ENCODE measurements around the gene SLFN5.
"Not testable (repeated sequence)": the region's sequence is repeated elsewhere in the genome, so short reads cannot be mapped to it uniquely, and the experiment has no call there.

The SLFN5 gene

GRCh38 chr17:35243561-35244340, 879 bp downstream of the SLFN5 start:
- peak; percentile 71 for DNase-seq

DNA sequence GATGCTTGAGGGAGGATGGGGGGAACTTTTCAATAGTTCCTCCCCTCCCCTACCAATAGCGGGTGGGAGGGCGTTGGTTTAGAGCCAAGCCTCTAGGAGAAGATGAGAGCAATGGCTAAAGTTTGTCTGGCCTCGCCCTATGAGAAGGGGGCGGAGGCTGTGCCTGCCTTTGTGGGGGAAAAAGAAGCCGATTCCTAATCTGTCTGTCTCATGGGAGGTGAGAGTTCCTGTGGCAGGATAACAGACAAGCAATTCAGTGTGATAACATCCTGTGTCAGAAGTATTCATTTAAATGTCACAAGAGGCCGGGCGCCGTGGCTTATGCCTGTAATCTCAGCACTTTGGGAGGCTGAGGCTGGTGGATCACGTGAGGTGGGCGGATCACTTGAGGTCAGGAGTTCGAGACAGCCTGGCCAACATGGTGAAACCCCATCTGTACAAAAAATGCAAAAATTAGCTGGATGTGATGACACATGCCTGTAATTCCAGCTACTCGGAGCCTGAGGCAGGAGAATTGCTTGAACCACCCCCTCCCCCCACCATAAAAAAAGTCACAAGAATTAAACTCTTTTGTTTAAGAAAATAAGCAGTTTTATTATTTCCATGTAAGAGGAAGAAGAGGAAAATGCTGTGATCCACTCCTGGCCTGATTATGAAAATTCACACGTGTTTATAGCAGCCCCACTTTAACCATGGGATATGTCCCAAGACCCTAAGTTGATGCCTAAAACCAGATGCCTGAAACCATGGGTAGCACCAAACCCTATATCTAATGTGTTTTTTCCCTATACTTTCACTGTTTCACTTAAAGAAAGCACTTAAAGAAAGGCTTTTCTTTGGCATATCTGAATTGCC, 1.7 kb downstream of the SLFN5 start:
- DNase-seq: peak; percentile 83

DNA sequence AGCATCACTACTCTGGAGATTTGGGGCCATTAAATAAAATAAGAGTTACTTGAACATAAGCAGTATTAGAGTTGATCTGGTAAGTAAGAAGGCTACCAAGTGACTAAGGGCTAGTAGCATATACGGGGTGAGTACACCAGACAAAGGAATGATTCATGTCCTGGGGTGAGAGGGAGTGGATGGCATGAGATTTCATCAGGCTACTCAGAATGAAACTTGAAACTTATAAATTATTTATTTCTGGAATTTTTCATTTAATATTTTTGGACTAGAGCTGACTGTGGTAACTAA, 2.3 kb downstream of the SLFN5 start:
- peak; percentile 92 for DNase-seq

DNA sequence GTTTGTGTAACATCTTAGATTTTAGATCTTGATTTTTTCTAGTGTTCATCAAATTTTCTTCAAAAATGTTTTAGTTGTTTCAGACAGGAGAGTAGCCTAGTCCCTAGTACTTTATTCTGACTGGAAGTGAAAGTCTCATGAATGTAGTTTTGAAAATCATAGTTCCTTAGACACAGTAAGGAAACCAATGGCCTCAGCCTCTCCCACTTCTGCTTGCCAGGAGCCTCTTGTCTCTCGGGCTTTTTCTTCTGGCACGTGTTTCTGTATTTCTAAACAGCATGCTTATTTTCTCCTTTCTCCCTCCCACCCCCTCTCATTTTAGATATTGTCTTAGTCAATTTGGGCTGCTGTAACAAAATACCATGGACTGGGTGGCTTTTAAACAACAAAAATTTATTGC, 9.8 kb downstream of the SLFN5 start:
- DNase-seq: no peak

GRCh38 chr17:35254107-35254773, 11.4 kb downstream of the SLFN5 start:
- DNase-seq: peak; percentile 95

GRCh38 chr17:35255316-35255715, 12.4 kb downstream of the SLFN5 start:
- DNase-seq: no peak

DNA sequence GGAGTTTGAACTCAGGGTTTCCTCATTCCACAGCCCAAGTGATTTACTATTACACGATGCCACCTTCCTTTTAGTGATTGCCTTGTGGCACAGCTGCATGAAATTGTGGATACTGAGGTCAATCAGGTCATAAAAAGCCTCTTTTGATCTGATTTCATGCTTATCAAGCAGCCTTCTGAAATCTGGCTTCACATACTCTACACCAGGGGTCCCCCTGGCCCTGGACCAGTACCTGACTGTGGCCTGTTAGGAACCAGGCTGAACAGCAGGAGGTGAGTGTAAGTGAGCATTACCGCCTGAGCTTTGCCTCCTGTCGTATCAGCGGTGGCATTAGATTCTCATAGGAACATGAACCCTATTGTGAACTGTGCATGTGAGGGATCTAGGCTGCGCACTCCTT, 13.8 kb downstream of the SLFN5 start:
- DNase-seq: no peak

DNA sequence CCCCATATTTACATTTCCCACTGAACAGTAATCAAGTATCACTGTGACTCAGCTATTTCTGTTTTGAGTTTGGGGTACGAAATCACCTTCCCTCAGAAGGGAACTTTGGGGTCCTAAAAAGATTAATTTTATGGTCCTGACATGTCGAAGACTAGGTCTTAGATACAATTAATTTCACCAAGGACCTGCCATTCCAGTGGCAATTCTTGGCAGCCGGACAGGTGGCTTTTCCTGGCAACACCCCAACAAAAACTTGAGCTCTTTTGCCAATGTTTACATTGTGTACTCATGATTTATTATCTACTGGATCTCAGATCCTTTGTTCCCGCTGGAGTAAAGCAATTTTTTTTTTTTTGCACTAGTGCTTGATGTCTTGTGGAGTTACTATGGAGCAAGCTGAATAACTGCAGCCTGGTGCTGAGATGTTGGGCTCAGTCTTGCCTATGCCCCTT, 14.4 kb downstream of the SLFN5 start:
- peak; percentile 57 for DNase-seq

DNA sequence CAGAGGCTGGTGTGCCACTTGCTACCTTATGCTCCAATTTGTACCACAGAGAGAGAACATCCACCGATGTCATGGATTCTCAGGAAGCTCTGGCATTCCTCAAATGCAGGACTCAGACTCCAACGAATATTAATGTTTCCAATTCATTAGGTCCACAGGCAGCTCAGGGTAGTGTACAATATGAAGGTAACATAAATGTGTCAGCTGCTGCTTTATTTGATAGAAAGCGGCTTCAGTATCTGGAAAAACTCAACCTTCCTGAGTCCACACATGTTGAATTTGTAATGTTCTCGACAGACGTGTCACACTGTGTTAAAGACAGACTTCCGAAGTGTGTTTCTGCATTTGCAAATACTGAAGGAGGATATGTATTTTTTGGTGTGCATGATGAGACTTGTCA, 16.1 kb downstream of the SLFN5 start:
- no peak for DNase-seq

DNA sequence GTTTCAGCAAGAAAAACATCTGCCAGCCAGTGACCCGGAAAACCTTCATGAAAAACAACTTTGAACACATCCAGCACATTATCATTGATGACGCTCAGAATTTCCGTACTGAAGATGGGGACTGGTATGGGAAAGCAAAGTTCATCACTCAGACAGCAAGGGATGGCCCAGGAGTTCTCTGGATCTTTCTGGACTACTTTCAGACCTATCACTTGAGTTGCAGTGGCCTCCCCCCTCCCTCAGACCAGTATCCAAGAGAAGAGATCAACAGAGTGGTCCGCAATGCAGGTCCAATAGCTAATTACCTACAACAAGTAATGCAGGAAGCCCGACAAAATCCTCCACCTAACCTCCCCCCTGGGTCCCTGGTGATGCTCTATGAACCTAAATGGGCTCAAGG, 22.2 kb downstream of the SLFN5 start:
- DNase-seq: no peak

- DNase-seq: no peak
Measured at GRCh38 chr17:35265566-35266141, 22.8 kb downstream of the SLFN5 start.

DNA sequence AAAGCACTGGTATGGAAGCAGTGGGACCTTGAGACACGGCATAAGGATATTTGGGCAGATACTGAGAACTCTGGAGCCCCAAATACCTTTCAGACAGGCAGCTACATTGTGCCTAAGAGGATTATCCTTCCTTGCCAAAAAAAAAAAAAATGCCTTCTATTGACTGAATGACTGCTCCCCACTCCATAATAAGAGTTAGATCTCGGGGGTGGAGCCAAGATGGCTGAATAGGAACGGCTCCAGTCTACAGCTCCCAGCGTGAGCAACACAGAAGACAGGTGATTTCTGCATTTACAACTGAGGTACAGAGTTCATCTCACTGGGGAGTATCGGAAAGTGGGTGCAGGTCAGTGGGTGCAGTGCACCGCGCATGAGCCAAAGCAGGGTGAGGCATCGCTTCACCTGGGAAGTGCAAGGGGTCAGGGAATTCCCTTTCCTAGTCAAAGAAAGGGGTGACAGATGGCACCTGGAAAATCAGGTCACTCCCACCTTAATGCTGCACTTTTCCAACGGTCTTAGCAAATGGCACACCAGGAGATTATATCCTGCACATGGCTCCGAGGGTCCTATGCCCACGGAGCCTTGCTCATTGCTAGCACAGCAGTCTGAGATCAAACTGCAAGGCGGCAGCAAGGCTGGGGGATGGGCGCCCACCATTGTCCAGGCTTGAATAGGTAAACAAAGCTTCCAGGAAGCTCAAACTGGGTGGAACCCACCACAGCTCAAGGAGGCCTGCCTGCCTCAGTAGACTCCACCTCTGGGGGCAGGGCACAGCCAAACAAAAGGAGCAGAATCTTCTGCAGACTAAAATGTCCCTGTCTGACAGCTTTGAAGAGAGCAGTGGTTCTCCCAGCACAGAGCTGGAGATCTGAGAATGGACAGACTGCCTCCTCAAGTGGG, 31.5 kb downstream of the SLFN5 start:
- DNase-seq: not testable (repeated sequence)

DNA sequence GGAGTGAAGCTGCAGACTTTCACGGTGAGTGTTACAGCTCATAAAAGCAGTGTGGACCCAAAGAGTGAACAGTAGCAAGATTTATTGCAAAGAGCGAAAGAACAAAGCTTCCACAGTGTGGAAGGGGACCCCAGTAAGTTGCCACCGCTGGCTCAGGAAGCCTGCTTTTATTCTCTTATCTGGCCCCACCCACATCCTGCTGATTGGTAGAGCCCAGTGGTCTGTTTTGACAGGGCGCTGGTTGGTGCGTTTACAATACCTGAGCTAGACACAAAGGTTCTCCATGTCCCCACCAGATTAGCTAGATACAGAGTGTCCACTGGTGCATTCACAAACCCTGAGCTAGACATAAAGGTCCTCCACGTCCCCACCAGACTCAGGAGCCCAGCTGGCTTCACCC, 35.6 kb downstream of the SLFN5 start:
- DNase-seq: not testable (repeated sequence)

- not testable (repeated sequence) for DNase-seq
Measured at GRCh38 chr17:35278876-35279275, 36.0 kb downstream of the SLFN5 start.

DNA sequence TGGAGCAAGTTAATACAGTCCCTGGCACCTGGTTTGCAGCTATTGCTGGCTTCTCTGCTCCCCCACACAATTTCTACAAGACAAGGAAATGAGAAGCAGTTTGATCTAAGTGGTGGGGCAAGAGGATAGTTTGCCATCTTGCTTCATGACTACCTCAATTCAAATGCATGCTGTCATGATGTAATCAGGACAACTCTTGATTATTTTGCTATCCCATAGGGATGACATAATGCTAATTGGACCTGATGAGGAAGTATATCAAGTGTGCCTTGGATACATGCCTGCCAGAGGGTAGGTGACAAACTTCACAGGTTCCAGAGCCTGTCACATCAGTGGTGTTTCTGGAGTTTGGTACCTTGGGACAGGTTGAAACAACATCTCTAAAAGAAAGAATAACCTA, 40.9 kb downstream of the SLFN5 start:
- DNase-seq: no peak

DNA sequence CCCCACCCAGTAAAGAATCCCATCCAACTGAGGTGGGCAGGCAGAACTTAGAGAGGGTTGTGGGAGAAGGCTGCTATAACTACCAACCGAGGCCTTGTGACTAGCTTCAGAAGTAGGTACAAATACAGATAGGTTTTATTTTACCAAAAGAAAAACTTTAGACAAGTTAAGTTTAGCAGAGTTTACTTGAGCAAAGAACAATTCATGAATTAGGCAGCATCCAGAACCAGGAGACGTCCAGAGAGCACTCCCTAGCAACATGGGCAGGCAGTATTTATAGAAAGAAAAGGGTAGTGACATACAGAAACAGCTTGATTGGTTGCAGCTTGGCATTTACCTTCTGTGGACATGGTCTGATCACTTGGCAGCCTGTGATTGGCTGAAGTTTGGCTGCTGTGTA, 42.1 kb downstream of the SLFN5 start:
- no peak for DNase-seq

DNA sequence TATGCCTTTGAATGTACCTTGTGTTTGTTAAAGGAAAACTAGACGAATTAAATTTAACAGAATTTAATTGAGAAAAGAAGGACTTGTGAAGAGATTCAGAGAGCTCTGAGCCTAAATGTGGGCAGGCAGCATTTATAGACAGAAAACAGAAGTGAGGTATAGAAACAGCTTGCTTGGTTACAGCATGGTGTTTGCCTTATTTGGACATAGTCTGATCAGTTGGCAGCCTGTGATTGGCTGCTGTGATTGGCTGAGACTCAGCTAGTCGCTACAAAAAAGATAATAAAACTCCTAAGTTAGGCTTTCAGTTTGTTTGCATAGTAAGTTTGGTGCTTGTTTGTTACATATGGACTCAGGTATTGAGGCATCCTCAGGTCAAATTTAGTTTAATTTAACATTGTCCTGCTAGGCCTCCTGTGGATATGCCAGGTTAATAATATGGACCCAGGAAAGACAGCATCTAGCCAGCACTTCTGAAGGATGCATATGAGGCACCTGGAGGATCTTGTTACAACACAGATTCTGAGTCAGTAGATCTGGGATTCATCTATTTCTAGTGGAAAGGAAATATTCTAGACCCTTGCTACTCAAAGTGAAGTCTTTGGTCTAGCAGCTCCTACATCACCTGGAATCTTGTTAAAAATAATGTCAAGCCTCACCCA, 43.4 kb downstream of the SLFN5 start:
- DNase-seq: peak; percentile 20

- DNase-seq: no peak
Measured at GRCh38 chr17:35287286-35287811, 44.5 kb downstream of the SLFN5 start.

DNA sequence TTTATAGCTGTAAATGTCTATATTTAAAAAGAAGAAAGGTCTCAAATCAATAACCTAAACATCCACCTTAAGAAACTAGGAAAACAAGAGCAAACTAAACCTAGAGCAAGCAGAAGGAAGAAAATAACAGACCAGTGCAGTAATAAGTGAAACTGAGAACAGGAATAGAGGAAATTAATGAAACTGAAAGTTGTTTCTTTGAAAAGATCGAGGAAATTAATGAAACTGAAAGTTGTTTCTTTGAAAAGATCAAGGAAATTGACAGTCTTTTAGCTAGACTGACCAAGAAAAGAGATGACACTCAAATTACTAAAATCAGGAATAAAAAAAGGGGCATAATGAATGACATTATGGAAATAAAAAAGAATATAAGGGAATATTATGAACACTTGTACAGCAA, 46.4 kb downstream of the SLFN5 start:
- DNase-seq: no peak

DNA sequence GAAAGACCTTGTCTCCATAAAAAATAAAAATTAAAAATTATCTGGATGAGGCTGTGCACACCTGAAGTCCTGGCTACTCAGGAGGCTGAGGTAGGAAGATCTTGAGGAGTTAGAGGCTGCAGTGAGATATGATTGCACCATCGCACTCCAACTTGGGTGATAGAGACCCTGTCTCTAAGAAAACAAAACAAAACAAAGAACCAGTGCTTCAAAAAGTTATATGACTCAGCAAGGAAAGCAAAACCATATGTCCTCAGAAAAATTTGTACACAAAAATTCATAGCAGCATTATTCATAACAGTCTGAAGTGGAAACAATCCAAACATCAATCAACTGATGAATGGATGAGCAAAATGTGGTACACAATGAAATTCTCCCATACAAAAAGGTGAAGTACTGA, 48.9 kb downstream of the SLFN5 start:
- peak; percentile 76 for DNase-seq

- no peak for DNase-seq
Measured at GRCh38 chr17:35293151-35293847, 50.4 kb downstream of the SLFN5 start.

Measured in HCEC 1CT (cell line).